HG03097 (cell line): ENCODE results near the gene DAZAP1.

ENCODE experiments used
- ATAC-seq: cut with Tn5 transposase; IDR thresholded peaks from one replicate; pipeline ENCODE4 v1.9.1; 2021; ENCODE audit not compliant: unreplicated experiment, low FRiP score

The DAZAP1 gene

DNA sequence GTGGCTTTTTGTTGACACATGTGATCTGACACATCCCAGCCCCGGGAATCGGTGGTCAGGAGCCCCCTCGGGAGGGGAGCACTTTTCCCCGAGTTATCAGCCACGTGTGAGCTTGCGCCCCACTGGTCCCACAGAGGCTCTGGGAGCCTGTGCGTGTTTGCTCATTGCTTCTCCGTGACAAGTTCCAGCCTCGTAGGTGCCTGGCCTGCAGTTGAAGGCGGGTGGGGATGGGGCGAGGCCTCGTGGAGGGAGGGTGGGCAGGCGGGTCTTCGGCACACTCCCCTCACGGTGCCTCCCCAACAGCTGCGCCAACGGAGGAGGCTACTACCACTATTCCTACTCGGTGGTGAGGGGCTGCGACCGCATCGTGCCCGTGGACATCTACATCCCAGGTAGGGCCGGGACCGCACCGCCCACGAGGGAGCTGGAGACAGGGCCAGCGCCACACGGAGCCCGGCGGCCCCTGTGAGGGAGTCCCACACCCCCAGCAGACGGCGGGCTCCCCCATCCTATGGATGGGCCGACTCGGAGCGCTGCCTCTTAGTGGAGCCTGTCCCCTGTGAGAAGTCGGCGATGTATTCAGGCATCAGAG lies 14.4 kb upstream of the DAZAP1 start:
- no peak for ATAC-seq

DNA sequence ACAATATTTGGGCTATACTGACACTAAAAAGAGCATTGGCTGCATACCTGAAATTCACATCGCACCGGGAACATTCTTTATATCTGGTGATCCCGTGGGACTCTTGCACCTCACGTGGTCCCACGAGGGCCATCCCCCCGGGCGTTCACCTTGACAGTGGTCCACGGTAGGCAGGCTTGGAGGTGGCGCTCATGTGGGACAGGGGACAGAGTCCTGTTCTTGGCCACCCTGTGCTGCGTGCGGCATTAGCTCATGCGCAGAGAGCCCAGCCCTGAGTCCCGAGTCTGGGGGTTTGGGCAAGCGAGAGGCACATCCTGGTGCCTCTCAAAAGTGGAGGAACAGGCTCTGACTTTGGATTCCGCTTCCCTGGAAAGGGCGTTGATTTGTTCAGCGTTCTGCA lies 13.5 kb upstream of the DAZAP1 start:
- no peak for ATAC-seq

DNA sequence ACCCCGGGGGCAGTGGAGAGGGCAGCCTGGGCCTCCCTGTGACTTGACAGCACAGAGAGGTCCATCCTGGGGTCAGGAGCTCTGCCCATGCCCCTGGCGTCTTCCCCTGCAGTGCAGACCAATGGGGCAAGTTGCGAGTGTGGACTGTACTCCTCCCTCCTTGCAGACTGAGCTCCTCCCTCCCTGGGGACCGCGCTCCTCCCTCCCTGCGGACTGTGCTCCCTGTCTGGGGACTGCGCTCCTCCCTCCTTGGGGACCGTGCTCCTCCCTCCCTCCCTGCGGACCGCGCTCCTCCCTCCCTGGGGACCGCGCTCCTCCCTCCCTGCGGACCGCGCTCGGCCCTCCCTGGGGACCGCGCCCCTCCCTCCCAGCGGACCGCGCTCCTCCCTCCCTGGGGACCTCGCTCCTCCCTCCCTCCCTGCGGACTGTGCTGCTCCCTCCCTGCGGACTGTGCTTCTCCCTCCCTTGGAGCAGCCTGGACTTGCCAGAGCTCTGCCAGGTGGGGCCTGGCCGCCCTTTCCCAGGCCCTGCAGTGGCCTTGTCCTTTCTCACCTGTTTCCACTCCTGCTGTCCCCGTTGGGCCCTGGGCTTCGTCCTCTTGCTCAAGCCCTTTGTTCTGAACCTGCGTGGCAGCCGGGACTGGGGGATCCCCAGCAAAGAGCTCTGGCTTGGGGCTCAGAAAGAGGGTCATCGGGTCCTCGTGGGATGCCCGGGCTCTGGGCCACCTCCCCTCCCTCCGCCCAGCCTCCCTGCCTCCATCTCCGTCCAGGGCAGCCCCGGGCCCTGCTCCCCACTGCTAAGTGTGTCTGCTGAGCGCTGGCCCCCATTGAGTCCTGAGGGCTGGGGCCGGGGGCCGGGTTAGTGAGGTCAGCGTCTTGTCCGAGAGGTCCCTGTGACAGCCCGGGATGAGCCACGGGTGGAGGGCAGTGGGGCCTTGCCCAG lies 12.9 kb upstream of the DAZAP1 start:
- ATAC-seq: no peak

DNA sequence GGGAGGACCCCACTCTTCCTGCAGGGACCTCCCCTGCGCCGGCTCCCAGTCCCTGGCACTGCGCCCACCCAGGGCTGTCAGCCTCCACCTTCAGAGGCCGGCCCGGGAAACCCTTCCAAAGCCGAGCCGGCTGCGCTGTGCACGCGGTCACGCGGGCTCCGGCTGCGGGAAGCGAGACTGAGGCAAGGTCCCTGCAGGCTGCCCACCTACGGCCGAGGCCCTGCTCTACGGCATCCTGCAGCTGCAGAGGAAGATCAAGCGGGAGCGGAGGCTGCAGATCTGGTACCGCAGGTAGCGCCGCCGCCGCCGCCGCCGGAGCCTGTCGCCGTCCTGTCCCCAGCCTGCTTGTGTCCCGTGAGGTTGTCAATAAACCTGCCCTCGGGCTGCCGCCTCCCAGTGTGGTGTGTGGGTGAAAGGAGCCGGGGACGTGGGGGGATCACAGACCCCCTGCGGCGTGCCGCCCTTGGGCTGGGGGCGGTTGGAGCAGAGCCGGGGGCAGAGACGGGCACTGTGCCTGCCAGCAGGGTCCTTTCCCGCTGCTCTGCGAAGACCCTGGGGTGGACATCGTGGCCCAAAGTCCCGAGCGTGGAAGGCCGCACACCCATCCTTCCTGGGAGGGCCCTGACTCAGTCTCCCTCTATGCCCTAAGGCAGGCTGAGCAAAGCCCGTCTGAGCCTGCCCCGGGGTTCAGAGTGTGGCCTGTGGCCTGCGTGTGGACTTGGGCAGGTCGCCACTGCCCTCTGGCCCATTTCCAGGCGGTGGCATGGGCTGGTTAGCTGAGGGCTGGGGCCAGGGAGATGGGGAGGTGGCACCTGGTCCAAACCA lies 12.0 kb upstream of the DAZAP1 start:
- ATAC-seq: no peak

DNA sequence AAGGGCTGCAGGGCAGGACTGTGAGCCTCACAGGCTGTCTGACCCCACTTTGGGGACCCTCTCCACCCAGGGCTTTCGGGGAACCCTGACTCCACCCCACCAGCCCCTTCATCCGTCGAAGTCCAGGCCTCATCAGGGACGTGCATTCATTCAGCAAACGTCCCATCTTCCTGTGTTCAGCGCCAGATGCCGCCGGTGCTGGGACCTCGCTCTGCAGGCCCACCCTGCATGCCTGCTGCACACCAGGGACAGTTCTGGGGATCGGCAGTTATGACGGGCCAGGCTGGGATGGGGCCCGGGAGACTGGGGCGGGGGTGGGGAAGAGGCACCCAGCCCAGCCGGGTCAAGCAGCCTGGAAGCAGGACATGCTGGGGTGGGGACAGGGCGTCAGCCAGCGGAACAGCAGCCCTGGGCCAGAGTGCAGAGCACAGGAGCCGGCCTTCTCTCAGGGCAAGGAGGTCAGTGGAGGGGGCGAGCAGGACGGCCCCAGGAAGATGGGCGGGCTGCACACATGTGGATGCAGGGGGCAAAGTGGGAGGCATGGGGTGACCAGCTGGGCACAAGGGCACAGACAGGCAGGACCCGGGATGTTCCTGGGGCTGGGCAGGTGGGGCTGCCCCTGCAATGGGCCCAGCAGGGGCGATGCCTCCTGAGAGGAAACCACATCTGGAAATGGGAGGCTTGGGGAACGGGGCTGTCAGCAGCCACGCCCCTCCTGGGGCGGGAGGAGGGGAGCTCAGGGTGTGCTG lies 11.2 kb upstream of the DAZAP1 start:
- ATAC-seq: no peak

DNA sequence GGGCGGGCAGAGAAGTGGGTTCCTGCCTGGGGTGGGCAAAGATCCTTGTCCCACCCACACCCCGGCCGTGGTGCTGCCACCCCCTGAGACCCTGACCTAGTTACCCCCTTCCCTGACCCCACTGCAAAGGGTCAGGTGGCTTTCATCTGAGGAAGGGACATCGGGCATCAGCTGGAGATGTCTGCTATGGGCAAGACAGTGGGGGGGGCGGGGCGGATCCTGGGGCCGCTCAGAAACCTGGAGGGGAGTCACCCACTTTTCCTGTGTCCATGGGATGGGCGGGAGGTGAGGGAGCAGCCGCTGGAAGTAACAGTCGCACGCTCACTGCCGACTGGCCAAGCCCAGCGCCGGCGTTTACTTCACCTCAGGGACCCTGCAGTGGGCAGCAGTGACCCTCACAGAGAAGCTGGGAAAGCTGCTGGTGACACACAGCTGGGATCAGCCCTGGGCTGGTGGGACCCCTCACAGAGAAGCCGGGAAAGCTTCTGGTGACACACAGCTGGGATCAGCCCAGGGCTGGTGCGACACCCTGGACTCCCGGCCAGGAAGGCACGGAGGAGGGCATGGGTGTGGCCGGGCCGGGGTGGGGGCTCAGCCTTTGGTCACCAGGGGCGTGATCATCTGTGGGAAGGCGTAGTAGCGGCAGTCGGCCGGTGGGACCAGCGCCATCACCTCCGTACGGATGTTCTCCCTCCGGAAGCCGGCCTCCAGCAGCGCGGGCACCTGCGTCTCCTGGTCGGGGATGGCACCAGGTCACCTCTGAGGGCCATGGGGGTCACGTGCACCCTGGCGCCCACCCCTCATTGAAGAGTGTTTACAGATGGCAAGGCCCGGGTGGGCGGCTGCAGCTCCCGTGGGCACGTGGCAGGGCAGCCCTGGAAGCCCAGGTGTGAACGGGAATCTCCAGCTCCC lies 10.4 kb upstream of the DAZAP1 start:
- ATAC-seq: no peak

DNA sequence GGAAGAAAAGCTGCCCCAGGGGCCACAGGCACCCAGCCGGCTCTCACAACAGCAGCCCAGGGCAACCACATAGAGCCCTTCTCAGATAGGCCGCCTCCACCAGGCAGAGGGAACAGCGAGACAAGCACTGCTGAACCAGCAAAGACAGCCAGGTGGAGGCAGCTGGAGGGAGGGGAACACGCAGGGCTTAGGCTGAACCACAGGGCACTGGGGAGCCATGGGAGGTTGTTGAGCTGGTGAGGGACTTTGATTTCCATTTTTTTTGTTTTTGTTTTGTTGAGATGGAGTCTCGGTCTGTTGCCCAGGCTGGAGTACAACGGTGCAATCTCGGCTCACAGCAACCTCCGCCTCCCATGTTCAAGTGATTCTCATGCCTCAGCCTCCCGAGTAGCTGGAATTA lies 9.5 kb upstream of the DAZAP1 start:
- no peak for ATAC-seq

DNA sequence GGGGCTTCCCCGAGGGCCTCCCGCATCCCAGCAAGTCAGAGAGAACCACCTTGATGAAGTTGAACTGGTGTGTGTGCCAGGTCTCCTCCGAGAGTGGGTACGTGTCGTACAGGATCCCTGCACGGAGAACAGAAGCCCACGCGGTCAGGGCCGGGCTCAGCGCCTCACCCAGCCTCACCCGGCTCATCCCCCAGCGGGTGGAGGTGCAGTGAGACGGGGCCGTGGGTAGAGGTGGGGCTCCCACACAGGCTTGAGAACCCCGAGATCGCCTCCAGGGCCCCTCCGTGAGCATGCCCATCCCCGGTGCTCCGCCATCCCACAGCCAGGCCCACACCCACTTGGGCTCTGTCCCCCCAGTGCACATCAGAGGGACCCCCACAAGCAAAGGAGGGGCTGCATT lies 8.3 kb upstream of the DAZAP1 start:
- ATAC-seq: no peak

DNA sequence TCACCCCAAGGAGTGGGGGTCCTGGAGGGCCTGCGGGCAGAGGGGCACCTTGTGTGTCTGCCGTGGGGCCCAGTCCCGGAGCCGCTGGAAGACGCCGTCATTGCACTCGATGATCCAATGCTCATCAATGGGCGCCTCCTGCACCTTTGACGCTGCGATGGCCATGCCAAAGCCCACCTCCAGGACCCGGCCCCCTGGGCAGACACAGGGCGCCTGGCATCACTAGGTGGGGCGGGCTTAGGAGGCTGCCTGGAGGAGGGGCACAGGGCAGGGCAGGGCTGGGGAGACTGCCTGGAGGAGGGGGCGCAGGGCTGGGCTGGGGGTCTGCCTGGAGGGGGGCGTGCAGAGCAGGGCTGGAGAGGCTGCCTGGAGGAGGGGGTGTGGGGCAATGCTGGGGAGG lies 7.6 kb upstream of the DAZAP1 start:
- no peak for ATAC-seq

DNA sequence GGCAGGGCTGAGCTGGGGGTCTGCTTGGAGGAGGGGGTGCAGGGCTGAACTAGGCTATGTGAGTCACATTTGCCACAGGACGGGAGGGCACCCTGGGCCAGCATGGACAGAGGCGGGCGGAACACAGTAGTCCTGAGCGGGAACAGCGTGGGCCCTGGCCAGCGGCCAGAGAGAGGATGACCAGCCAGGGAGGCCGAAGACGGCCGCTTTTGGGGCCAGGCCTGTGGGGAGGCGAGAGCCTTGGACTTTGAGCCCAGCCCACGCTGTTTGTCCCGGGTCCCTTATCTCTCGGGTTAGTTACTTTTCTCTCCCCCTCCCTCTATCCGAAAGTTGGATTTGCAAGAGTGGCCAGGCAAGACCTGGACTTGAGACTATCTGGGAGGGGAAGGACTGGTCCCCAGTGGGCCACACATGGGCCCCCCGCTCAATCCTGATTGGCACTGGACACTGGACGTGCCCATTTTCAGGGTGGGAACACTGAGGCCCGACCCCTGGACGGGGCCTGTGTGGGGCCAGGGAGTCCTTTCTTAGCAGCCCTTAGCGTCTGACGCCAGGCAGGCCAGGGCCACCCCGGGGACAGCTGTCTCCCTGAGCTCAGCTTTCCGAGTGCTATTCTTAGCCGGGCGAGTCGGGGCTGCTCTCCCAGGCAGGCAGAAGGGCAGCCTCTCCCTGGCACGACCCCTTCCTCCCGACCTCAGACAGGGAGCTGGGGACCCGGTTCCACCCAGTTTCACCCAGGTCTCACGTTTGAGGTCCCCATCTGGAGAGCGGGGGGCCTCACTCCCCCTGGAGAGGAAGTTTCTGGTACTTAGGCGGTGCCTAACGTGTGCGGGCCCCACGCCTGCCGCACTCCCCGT lies 6.9 kb upstream of the DAZAP1 start:
- no peak for ATAC-seq

DNA sequence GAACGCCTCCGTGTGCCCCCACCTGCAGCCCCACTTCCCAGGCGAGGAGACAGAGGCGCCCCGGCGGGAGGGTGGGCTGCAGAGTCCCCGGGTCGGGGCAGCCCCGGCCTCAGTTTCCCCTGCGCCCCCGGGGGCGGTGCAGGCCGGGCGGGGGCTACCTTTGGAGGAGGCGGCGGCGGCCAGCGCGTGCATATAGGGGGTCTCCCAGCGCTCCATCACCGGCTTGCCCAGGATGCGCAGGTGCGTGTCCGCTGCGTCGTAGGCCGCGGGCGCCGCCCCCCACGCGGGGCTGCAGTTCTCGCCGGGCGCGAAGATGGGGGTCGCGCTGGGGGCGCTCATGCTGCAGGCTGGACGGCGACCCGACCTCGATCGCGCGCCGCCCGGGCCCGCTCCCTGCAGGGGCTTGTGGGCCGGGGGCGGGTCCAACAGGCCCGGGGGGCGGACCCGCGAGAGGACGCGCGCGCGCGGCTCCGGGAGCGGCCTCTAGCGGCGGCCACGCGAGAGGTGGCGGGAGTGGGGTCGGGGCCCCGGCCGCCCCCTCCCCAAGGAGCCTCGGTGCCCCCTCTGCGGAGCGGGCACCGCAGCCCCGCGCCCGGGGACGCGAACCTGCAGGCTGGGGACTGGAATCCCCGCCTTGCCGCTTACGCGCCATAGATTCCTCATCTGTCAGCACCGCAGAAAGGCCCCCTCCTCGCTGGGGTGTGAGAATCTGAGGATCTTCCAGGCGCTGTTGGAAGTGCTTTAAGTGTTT lies 6.1 kb upstream of the DAZAP1 start, which contains the start of gene GAMT:
GAMT (minus strand) TSS at position 405 of the 751 bp plus-strand sequence; CDS start at position 339, 66 bp downstream.
- no peak for ATAC-seq

DNA sequence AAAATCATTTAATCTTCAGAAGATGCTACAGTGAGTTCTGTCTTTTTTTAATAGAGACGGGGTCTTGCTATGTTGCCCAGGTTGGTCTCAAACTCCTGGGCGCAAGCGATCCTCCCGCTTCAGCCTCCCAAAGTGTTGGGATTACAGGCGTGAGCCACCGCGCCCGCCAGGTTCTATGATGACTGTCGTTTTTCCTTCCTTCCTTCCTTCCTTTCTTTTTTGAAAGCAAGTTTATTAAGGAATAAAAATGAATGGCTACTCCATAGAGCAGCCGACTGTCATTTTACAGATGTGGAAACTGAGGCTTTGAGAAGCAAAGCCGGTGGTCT lies 5.5 kb upstream of the DAZAP1 start:
- no peak for ATAC-seq

DNA sequence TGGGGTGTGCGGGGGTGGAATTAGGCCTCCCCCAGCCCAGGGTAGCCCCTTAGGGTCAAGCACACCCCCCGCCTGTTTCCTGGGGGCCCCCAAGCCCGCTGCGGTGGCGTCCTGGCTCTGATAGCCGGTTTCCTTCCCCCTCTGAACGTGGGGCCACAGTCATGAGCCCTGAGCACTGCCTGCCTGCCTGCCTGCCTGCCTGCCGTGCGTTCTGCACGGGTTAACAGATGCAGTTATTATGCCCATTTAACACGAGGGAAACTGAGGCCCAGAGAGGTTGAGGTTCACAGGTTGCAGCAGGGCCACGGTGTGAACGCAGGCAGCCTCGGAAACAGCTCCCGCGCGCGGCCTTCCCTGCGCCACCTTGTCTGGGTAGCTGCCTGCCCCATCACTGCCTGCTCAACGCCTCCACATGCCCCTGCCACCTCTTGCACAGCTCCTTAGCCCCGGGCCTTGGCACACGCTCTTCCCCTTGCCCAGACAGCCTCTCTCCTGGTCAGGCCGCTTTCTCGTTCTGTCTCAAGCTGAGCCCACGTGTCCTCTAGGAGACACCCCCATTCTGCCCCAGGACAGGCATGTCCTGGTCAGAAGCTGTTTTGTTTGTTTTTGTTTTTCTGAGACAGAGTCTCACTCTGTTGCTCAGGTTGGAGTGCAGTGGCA lies 4.8 kb upstream of the DAZAP1 start:
- no peak for ATAC-seq

DNA sequence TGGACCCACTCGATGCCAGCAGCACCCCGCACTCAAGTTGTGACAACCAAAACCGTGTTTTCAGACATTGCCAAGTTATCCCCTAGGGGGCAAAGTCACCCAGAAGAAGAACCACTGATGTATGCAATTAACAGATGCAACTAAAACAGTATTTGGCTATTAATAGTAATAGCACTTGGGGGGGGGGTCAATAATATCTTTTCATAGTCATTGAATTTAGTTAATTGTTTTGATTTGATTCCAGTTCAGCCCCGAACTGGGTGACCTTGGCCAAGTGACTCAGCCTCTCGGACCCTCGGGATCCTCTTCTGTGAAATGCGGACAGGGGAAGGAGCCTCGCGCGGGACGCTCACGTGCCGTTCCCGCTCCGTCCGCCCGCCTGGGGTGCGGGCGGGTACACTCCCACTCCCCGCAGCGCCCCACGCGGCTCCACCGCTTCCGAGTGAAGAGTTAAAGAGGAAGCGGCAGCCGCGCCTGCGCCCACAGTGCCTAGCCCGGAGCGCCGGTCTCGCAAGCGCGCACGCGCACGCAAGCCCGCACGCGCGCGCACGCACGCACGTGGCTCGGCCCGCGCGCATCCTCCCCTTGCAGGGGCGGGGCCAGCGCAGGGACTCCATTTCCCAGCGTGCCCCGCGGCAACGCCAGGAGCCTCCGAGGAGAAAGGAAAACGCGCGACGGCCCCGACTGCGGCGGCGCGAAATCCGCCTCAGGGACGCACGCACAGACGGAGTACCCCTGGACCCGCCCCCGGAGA lies 435 bp upstream of the DAZAP1 start:
- peak; percentile 71 for ATAC-seq

DNA sequence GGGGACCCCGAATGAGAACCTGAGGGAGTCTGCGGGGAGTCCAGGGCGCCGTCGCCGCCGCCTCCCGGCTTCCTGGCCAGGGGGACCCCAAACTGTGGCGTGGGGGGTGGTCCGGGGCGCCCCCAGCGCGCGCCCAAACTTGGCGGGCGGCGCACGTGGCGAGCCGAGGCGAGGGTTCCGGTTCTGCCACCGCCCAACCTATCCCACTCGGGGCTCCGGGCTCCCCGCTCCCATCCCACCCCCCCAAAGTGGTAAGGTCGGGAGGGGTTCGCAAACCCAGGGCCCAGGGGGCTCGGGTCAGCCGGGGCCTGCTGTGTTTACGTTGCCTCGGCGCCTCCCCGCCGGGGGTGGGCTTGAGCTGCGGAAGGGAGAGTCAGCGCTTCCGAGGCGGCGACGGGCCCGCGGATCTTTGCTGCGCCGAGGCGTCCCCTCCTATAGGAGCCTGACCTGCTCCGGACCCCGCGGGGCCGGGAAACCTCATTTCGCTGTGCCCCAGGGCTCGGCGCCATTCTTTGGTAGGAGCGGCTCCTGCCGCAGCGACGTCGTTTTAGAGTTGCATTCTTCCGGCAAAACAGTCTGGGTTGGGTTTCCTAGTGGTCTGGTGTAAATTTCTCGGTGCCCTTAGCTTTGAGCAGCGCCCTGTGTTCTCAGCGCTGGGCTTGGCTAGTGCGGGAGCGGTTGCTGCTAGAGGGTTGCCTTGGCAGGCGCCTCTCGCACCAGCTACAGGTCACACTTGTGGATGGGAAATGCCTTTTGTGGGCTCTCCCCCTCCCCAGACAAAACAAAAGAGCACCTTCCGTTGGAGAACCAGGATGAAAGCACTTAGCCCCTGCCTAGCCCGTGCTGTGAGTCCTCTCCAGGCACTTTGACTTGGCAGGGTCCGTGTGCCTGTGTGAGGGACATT lies 1.2 kb downstream of the DAZAP1 start:
- no peak for ATAC-seq
